GM11168 (cell line): ENCODE results near the gene SCFD2.
"Not testable (repeated sequence)": the region's sequence is repeated elsewhere in the genome, so short reads cannot be mapped to it uniquely, and the experiment has no call there.

ENCODE experiments used
- in situ Hi-C: fragments of 300-500 bp; cut with MboI; formaldehyde crosslinking; loops from one replicate; pipeline ENCODE4 v1.12.0; 2022; ENCODE audit warnings: low sequenced_read_pairs; ENCODE audit not compliant: unreplicated experiment

The SCFD2 gene

DNA sequence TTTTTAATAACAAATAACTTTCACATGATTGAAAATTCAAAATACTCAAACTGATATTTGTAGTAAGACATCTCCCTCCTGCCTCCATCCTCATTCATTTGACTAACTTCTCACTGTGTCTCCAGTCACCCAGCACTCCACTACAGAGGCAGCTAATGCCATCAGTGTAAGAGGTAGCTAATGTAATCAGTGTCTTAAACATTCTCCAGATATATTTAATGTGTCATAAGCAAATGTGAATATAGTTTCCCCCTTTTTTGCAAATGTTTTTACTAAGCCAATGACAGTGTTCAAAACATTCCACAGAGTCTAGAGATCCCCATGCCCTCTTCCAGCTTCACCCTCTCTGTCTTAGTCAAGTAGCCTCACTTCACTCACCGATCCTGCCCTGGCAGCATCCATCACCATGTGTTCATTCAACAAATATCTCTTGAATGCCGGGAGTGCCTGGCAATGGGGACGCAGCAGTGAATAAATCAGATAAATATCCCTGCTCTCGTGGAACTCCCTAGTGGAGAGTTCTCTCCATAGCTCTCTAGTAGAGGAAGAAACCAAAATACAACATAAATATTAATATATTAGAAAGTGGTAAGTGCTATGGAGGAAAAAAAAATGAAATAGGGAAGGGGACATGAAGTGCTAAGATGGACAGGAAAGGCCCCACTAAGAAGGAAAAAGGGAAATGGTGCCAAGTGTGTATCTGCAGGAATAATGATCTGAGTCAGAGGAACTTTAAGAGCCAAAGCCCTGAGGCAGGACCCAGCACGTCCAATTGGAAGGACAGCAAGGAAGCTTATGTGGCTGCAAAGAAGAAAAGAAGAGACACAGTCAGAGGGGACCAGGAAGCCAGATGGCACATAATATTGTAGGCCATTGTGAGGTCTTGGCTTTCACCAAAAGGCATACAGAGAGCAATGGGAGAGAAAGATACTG, 18.7 kb downstream of the SCFD2 start:
- in situ Hi-C loops, result no loop called here

DNA sequence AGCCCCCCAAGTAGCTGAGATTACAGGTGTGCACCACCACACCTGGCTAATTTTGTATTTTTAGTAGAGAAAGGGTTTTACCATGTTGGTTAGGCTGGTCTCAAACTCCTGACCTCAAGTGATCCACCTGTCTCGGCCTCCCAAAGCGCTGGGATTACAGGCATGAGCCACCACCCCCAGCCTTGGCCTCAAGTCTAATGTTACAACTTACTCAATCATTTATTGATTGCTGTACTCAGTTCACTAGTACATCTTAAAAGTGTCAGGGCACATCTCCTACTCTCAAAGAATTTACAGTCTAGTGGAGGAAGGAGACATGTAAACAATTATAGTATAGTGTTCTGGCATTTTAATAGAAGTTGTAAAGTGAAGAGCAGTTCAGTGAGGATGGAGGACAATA, 19.5 kb downstream of the SCFD2 start:
- in situ Hi-C loops, result not testable (repeated sequence)

DNA sequence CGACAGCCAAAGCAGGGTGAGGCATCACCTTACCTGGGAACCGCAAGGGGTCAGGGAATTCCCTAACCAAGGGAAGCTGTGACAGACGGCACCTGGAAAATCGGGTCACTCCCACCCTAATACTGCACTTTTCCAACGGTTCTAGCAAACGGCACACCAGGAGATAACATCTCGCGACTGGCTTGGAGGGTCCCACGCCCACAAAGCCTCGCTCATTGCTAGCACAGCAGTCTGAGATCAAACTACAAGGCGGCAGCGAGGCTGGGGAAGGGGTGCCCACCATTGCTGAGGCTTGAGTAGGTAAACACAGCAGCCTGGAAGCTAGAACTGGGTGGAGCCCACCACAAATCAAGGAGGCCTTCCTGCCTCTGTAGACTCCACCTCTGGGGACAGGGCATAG, 25.7 kb downstream of the SCFD2 start:
- in situ Hi-C loops, result not testable (repeated sequence)

DNA sequence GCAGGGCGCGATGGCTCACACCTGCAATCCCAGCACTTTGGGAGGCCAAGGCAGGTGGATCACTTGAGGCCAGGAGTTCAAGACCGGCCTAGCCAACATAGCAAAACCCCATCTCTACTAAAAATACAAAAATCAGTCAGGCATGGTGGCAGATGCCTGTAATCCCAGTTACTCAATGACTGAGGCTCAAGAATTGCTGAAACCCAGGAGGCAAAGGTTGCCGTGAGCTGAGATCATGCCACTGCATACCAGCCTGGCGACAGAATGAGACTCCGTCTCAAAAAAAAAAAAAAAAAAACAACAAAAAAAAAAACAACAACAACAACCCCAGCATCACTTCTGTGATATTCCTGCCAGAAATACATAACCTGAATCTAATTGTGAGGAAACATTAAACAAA, 30.9 kb downstream of the SCFD2 start:
- in situ Hi-C loops, result not testable (repeated sequence)

DNA sequence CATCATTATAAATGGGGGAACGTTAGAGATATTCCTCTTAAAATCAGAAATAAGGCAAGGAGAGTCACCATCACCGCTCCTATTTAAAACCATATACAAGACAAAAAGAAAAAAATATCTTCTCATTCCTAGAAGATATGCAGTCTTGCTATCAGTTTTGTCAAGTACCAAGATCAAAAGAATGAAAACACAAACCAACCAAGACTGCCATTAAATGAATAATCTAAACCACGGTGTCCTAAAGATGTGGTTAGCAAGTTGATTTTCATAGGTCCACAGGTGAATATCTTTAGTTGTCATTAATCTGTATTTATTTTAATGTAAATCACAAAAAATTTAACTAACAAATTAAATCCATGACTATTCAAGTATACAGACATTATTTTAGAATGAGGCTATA, 39.3 kb downstream of the SCFD2 start:
- in situ Hi-C loops, result no loop called here

DNA sequence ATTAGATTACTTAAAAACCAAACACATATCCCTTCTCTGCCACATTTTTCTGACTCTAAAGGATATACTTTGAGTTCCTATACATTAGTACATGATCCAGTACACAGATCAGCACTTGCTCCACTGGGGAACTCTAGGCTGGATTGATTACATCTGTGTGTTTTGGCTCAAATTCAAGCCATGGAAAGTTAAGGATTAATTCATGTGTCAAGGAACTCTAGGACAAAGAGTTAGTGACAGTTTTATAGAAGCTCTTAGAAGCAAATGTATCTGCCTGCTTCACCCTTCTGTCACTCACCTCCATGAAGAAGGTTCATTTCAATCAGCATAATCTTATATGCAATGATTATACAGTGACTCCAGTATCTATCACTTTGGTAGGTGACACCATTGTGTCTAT, 43.2 kb downstream of the SCFD2 start:
- in situ Hi-C loops, result no loop called here

DNA sequence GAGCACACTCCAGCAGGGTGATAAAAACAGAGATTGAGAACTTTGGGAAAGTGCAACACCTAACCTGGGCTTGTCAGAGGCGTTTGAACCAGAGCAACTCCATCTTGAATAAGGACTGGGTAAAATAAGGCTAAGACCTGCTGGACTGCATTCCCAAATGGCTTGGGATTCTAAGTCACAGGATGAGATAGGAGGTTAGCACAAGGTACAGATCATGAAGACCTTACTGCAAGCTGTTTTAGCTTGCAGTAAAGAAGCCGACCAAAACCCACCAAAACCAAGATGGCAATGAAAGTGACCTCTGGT, 43.9 kb downstream of the SCFD2 start:
- in situ Hi-C loops, result no loop called here

DNA sequence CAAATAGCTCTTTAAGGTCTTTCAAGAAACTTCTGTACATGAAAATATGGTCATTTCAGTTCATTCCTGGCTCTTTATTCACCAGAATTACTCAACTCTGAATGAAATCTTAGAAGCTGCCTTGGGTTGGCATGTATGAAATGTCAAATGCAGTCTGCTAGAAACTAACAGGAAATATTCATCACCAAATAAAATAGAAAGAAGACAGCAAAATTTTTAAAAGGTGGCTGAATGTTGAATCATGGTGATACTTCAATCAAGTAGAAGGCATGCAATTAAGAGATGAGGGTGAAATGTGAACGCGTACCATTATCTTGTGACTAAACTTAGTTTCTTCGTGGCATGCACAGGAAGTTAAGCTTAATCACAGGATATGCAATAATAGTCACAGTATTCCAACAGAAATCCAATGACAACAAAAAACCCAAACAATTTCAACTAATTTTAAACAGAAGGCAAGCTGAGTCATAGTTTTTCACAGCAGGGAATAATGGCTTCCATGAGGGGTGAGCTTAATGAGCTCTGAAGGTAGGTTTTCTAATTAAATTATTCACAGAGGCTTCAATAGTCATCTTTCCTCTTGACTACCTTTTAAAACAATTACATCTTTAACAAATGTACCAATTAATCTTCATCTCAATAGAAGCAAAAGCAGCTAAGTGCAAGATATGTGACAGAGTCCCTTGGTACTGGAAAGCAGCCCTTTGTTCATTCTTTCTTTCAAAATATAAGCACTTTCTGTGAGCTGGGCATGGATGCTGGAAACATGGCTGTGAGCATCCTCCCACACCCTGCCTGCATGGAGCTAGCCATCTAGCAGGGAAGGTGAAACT, 44.5 kb downstream of the SCFD2 start:
- in situ Hi-C loops, result no loop called here

DNA sequence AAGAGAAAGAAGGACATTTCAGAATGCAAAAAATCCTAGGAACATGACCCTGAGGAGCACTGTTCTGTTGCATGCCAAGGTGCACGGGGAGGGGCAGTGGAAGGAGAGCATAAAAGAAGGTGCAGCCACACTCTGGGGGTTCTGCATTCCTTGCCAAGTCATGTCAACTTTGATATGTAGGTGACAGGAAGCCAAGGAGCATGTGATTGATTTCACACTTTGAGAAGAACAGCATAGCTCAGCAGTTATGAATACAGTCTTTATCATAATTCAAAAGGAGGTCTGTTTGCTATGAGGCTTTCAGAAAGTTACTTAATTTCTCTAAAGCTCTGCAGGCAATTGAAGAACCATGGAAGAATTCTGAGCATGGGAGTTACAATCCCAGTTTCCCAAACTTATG, 50.6 kb downstream of the SCFD2 start:
- in situ Hi-C loops, result no loop called here

DNA sequence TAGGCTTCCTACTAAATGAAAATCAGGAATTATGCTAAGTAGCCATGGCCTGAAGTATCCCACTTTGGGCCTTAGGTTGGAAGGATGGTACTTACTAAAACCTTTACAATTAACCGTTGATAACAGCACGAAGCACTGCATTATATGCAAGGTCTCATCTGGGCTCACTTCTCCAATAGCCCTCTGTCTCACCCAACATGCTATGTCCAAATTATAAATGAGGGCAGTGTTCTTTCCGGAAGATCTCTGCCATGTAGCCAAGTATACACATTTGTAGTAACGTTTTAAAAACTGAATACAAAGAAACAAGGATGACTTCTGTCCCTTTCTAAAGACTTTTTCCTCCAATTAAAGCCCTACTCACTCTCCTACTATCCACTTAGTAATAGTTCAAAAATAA, 51.6 kb downstream of the SCFD2 start:
- in situ Hi-C loops, result no loop called here

DNA sequence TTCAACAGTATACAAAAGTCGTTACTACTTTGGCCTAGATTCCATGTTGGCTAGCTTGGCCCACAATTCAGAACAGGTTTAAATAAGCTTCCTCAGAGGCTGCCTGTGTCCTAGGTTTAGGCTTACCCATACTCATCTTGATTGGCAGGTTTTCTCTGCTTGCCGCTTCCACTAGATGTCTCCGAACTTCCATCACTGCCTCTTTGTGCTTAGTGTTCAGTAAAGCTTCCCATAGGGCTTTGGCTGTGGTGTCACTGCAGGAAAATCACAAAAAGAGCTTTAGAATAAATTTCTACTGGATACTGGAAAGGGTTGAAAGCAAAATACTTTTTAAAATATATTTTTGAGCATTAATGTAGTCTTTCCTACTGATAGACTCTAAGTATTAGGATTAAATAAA, 52.4 kb downstream of the SCFD2 start:
- in situ Hi-C loops, result no loop called here

DNA sequence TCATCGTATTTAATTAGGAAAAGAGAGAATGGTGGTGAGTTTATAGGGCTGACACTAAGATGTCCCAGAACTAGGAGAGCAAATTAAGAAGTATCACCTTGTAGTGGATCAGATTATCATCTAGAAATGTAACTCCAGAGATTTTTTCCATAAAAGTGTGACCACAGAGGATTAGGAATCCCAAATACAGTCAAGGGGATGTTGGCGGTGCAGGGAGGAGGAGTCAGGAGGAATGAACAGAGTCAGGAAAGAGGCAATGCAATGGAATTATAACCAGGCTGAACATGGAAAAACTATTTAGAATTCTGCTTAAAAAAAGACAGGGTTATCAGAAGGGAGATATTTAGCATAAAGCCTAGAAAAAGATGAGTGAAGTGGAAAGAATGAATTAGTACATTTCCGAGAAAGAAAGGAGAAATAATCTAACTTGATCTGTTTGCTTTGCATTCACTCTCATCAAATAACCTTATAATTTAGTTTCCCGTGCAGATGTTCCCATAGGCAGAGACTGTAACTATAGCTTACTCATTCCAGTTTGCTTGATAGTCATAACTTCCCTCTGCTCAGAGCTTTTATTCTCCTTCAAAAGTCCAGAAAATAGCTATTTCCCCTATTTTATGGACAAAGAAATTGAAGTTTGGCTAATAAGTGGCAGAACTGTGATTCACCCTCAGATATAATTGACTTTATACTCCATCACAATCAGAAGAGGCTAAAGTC, 56.4 kb downstream of the SCFD2 start:
- in situ Hi-C loops, result no loop called here

DNA sequence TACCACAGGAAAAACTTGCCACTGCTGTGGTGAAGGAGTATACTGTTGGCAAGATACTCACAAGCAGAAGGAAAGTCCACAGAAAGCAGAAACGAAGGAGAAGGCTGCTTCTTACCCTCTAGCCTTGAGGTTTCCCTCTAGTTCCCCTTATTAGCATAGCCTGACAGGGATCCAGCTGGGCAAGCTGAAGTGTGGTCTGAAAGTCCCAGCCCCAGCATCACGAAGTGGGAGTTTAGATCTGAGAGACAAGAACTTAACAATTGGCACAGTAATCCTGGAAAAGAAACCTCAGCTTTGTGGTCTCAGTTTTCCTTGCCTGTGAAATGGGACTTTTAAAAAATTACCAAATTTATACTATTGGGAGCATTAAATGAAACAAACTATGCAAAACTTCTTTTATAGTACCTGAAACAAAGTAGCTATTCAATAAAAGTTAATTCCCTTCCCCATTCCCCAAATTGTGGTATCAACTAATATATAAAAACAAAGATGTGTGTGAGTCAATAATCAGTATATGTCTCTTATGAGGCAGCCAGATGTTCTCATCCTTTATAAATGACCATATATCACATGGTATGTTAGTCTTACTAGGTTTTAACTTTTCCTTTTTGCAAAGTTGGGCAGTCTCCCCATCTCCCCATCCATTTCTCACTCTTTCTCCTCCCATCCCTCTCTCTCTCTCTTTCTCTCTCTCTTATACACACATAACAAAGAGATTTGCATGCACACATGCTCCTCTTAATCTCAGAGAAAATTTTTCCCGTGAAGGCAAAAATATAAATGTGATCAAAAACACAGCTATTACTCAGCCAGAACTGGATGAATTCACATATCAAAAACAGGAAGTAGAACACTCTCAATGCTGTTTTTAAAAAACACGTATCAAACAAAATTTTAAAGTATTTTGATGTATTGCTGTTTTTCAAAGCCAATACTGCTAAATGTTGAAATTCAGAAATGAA, 57.8 kb downstream of the SCFD2 start:
- in situ Hi-C loops, result no loop called here

DNA sequence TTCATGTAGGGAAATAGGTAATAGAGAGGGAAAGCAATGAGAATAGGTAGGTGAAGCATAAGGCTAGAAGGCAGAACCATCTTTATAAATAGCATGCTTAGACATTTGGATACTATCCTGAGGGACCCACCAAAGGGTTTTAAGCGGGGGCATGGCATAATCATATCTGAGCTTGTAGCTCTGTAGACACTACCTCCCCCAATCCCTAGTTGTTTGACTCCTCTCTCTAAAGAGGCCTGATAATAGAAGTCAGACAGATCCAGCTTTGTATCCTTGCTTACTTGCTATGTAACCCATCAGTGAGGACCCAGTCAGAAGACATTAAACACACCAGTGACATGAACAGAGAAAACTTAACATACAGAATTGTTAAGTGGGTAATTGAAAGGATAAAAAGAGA, 58.7 kb downstream of the SCFD2 start:
- in situ Hi-C loops, result no loop called here

DNA sequence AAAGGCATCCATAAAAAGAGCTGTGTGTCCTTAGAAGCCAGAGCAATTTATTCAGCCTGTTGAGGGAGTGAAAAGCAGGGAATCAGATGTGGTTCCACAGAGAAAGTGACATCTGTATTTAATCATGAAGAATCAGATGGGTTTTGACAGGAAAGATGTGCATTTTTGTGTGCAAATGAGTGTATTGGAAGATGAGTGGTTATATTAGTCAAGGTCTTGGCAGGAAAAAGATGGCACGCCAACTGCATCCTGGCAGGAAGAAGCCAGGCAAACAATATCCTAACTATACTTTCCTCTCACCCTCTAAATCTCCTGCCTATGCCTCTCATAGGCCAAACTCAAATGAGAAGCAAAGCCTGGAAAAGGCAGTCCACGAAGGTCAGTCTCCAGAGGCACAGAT, 59.1 kb downstream of the SCFD2 start:
- in situ Hi-C loops, result no loop called here

DNA sequence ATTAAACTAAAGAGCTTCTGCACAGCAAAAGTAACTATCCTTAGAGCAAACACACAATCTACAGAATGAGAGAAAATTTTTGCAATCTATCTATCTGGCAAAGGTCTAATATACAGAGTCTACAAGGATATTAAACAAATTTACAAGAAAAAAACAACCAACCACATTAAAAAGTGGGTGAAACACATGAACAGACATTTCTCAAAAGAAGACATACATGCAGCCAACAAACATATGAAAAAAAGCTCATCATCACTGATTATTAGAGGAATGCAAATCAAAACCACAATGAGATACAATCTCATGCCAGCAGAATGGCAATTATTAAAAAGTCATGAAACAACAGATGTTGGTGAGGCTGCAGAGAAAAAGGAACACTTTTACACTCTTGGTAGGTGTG, 73.7 kb downstream of the SCFD2 start:
- in situ Hi-C loops, result not testable (repeated sequence)

DNA sequence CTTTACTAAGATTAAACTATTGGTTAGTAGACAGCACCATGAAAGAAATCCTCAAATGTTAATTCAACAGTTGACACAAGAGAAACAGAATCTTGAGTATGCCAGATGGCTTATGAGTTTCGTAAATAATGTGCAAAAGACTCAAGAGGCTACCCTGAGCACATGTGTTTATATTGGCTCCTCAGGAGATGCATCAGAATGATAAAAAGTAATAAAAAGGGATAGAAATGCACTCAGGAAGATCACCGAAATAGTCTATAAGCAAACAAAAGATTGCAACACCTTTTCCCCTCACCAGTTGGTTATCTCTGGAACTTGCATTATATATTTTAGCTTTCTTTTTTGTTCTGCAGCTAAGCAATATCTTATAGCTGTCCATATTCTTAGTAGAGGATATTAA, 84.4 kb downstream of the SCFD2 start:
- in situ Hi-C loops, result no loop called here

DNA sequence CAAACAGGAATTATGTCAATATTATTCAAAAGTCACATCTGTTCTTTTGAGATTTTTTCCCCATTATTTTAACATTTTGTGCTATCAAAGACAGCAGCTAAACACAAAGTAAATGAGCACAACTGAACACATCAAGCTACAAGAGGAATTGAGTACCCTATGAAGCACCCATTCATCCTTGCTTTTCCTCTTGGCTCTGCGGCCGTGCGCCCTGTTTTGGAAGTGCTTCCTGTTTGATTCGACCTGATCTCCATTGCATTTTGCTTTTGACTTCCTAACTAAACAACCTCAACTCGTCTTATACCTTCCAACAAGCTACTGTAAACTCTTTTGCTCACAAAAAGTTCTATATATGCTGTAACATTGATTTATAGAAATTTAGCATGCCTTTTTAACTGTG, 85.0 kb downstream of the SCFD2 start:
- in situ Hi-C loops, result no loop called here

DNA sequence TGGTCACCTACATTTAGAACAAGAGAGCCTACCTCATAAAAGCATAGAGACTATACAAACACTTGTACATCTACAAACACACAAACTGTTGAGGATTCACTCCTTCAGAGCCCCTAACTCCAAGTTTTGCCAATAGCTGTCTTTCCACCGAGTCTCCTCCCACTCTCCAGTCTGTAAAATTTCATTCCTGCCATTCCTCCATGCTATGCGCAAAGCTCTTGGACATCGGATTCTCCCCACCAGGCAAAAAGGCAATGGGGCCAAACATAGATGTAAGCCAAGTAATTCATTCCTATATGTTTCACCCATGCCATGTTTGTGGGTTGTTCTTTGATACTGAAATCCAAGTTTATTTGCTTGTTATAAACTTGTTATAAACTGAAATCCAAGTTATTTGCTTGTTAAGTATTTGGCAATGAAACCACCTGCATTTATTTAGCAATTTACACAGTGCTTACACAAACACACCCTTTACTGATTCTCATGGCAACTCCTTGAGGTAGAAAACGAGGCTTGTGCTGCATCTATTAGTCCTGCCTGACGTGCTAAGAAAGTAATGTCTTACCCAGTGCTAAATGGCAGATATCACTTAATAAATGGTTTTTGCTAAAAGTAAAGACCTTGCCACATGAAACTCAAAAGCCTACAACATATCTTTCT, 91.1 kb downstream of the SCFD2 start:
- in situ Hi-C loops, result no loop called here
